Measurements from ENCODE around the gene TTLL10.

TTLL10 gene

GRCh38 chr1:1234180-1234808 lies 60.6 kb downstream of the TTLL10 start:
- no peak for DNase-seq (ENCODE audit: low read depth, low spot score)

GRCh38 chr1:1235016-1235744 lies 61.5 kb downstream of the TTLL10 start:
- DNase-seq (ENCODE audit: low read depth, low spot score): no peak

- DNase-seq (ENCODE audit: low read depth, low spot score): no peak
Measured at GRCh38 chr1:1236176-1236763, 62.6 kb downstream of the TTLL10 start.

- no peak for DNase-seq (ENCODE audit: low read depth, low spot score)
Measured at GRCh38 chr1:1236945-1237873, 63.5 kb downstream of the TTLL10 start.

GRCh38 chr1:1237874-1238701 lies 64.4 kb downstream of the TTLL10 start:
- DNase-seq (ENCODE audit: low read depth, low spot score): no peak

GRCh38 chr1:1238702-1239178 lies 65.1 kb downstream of the TTLL10 start:
- no peak for DNase-seq (ENCODE audit: low read depth, low spot score)

GRCh38 chr1:1239227-1239613 lies 65.5 kb downstream of the TTLL10 start:
- no peak for DNase-seq (ENCODE audit: low read depth, low spot score)

- no peak for DNase-seq (ENCODE audit: low read depth, low spot score)
Measured at GRCh38 chr1:1239614-1240347, 66.1 kb downstream of the TTLL10 start.

- DNase-seq (ENCODE audit: low read depth, low spot score): no peak
Measured at GRCh38 chr1:1240348-1240732, 66.7 kb downstream of the TTLL10 start.

GRCh38 chr1:1240822-1241587 lies 67.3 kb downstream of the TTLL10 start:
- no peak for DNase-seq (ENCODE audit: low read depth, low spot score)

GRCh38 chr1:1241588-1242219 lies 68.0 kb downstream of the TTLL10 start:
- no peak for DNase-seq (ENCODE audit: low read depth, low spot score)

- DNase-seq (ENCODE audit: low read depth, low spot score): no peak
Measured at GRCh38 chr1:1242461-1243265, 69.0 kb downstream of the TTLL10 start.

GRCh38 chr1:1243266-1243660 lies 69.6 kb downstream of the TTLL10 start:
- no peak for DNase-seq (ENCODE audit: low read depth, low spot score)

- no peak for DNase-seq (ENCODE audit: low read depth, low spot score)
Measured at GRCh38 chr1:1243807-1244191, 70.1 kb downstream of the TTLL10 start.

GRCh38 chr1:1244192-1244811 lies 70.6 kb downstream of the TTLL10 start:
- DNase-seq (ENCODE audit: low read depth, low spot score): no peak

- DNase-seq (ENCODE audit: low read depth, low spot score): no peak
Measured at GRCh38 chr1:1245178-1245816, 71.6 kb downstream of the TTLL10 start.

All from activated CD4-positive, CD25-positive, alpha-beta regulatory T cell treated with anti-CD3 and anti-CD28 coated beads, Interleukin-2, amount 50 U/mL, for 16 hours (primary cell).